Lower leg skin (tissue), 4 donors: ENCODE results near the gene B3GNT5. TPM values are rescaled to one million over a fixed set of nuclear protein-coding genes. Genes with fewer than 3 reads are reported as not detected.

Experiments
- DNase-seq, 2 donors: peaks; one replicate each; pipeline ENCODE4 v3.0.0-alpha.2; 2019; ENCODE audit warnings: low spot score in 2 of 2
- H3K4me3 ChIP-seq: fragments of 200-600 bp; sonication (generic); 2 replicates; pipeline ENCODE4 v1.5.1; 2017; ENCODE audit warnings: mild to moderate bottlenecking, low read depth; ENCODE audit not compliant: poor library complexity, severe bottlenecking
- POLR2A ChIP-seq, 2 donors: fragments of 450-650 bp; IDR thresholded peaks; one replicate each; pipeline ENCODE4 v1.6.1; 2016 to 2017; ENCODE audit warnings: antibody characterized with exemption in 2 of 2, mild to moderate bottlenecking in 1 of 2, moderate library complexity in 1 of 2
- WGBS, 2 donors: methylation state at CpG; one replicate each; pipeline ENCODE4 v1.1.5; 2018; 5-methylcytosine and 5-hydroxymethylcytosine counted together
- intact Hi-C: fragments of 100-400 bp; cut with DNase I; formaldehyde crosslinking; loops from one replicate; pipeline ENCODE4 v1.15.0; 2023; ENCODE audit warnings: low total_unique reads
- total RNA-seq, 4 donors: library from RNA; depleted of rRNA; stranded (reverse); fragments of >200 nt; gene quantifications; one replicate each; pipeline ENCODE4 v1.1.0, GENCODE V29; 2016
- TF ChIP-seq, protein P1 (sequence below), 3 donors: fragments of 450-650 bp; IDR thresholded peaks; one replicate each; pipeline ENCODE4 v1.5.1; 2016; ENCODE audit warnings: antibody characterized with exemption in 3 of 3, mild to moderate bottlenecking in 3 of 3, moderate library complexity in 2 of 3

Gene B3GNT5
- total RNA-seq, 4 donors from 2014 or later, result 10.2 to 18.0 (median 13.1) TPM

DNA sequence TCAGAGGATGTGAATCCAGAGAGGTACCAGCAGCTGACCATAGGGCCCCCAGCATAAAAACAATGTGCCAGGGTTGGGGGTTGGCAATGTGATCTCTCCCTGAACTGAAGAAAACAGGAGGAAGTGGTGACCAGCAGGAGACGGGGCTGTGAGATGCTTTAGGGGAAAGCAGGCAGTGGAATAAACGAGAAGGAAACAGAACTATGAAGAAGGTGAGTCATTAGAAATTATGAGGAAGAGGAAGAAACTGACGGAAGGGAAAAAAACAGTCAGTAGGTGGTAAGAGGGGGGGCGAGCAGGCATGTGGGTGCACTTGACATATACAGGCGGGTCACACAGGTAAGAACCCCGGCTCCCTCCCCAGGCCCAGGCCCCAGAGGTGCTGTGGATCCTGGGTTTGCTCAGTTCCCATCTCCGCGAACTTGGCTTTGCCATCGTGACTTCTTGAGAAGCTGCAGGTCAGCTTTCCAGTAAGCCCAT is 42.2 kb upstream of the B3GNT5 start:
- intact Hi-C loops, result no loop called here
- H3K4me3 ChIP-seq, result no peak overlapping the region
- WGBS, 2 donors, result 55 to 58% methylated on average over 9 of the region's 9 CpGs
- no peak for TF ChIP-seq POLR2A (IDR thresholded peaks at IDR 0.05)
- TF ChIP-seq, protein P1, sequence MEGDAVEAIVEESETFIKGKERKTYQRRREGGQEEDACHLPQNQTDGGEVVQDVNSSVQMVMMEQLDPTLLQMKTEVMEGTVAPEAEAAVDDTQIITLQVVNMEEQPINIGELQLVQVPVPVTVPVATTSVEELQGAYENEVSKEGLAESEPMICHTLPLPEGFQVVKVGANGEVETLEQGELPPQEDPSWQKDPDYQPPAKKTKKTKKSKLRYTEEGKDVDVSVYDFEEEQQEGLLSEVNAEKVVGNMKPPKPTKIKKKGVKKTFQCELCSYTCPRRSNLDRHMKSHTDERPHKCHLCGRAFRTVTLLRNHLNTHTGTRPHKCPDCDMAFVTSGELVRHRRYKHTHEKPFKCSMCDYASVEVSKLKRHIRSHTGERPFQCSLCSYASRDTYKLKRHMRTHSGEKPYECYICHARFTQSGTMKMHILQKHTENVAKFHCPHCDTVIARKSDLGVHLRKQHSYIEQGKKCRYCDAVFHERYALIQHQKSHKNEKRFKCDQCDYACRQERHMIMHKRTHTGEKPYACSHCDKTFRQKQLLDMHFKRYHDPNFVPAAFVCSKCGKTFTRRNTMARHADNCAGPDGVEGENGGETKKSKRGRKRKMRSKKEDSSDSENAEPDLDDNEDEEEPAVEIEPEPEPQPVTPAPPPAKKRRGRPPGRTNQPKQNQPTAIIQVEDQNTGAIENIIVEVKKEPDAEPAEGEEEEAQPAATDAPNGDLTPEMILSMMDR (IDR thresholded peaks at IDR 0.05), result no peak
- DNase-seq, result no peak

DNA sequence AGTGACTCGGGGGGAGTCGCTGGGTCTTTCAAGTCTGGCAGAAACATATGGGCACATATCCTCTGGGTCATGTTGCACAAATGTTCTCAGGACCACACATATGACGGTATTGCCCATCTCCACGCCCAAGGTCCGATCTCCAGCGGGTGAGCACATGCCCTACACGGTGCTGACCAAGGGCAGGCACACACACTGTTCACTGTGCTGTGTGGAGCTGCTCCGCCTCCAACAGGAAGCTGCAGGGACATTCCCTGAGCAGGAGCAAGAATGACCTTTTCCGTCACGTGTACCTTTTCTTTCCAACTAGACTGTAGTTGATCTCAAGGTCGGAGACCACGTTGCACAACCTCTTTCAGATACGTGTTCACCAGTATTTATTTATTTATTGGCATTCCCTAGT is 41.7 kb upstream of the B3GNT5 start:
- no peak for DNase-seq
- no peak for TF ChIP-seq POLR2A (IDR thresholded peaks at IDR 0.05)
- TF ChIP-seq, protein P1 (IDR thresholded peaks at IDR 0.05), result no peak
- WGBS, 2 donors, result 74 to 79% methylated on average over 13 of the region's 13 CpGs

DNA sequence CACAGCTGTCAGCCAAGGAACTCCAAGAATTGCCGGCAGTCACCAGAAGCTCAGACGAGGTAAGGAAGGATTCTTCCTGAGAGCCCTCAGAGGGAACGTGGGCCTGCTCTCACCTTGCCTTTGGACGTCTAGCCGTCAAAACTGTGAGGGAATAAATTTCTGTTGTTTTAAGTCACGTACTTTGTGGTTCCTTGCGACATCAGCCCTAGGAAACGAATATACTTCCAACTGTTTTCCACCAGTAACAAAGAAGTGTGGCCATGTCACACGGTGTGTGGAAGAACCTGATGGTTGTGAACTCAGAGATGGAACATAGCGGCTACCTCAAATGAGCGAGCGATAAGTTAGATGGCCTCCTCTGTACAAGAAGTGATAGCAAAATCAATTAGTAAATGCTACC is 41.0 kb upstream of the B3GNT5 start:
- no peak overlapping the region for H3K4me3 ChIP-seq
- TF ChIP-seq POLR2A (IDR thresholded peaks at IDR 0.05), result no peak
- TF ChIP-seq, protein P1 (IDR thresholded peaks at IDR 0.05), result no peak
- WGBS, 2 donors, result 74 to 82% methylated on average over 12 of the region's 12 CpGs
- DNase-seq, result no peak
- intact Hi-C loops, result no loop called here

More for the DNA sequence above, 41.7 kb upstream of the B3GNT5 start:
- no peak overlapping the region for H3K4me3 ChIP-seq
- intact Hi-C loops, result no loop called here

DNA sequence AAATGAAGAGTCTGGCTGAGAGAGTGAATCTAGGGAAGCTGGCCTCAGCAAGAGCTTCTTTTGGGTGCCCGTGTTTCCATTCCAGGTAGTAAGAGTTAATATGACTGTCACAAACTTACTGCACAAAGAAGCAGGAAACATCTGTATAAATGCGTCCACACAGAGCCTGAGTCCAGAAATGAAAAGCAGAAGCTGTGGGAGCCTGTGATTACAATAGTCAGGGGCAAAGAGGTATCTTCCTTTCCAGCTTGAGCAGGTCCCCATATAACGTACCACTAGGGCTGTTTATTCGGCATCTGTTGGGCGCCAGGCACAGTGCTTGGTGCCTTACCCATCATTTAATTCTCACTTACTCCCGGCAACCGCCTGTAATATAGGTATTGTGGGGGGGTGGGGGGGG is 40.5 kb upstream of the B3GNT5 start:
- H3K4me3 ChIP-seq, result no peak overlapping the region
- intact Hi-C loops, result no loop called here
- 59 to 64% methylated on average over 7 of the region's 7 CpGs for WGBS, 2 donors
- no peak for DNase-seq
- TF ChIP-seq, protein P1 (IDR thresholded peaks at IDR 0.05), result no peak
- TF ChIP-seq POLR2A (IDR thresholded peaks at IDR 0.05), result no peak

DNA sequence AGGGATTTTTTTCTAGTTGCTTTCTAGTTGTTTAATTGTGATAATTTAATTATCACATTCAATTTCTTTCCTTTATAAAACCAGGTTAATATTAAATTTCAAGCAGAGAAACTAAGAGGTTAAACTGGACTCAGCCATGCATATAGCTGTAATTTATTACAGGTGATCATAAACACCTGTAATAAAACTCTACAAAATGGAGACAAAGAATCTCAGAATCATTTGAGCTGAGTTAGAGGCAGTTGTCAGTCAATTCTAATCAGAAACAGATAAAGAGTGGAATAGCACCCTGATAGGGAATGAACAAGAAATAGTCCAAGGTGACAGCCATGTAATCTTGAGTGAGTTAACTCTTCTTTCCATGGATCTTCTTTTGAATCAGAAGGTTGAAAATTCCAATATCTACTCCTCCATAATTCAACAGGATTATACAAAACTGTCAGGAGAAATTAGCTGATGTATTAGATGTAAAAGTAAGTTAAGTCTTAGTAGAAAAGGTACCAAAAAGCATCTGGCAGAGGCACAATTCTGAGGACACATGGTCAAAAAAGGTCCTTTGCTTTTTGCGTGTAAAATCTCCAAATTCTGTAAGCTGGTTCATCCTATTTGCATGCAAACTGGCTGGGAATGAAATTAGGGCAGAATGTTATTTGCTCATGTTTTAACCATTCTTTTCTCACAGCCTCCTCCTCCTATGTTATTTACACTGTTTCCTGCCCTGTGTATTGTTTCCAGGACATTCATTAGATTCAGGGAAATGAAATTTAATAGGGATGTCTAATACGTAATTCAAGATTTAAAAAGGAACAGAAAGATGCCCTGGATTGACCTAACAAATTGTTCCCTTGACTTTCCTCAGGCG is 39.4 kb upstream of the B3GNT5 start:
- no peak overlapping the region for H3K4me3 ChIP-seq
- WGBS, 2 donors, result 59 to 67% methylated on average over 3 of the region's 3 CpGs
- intact Hi-C loops, result no loop called here
- DNase-seq, result no peak
- no peak for TF ChIP-seq POLR2A (IDR thresholded peaks at IDR 0.05)

DNA sequence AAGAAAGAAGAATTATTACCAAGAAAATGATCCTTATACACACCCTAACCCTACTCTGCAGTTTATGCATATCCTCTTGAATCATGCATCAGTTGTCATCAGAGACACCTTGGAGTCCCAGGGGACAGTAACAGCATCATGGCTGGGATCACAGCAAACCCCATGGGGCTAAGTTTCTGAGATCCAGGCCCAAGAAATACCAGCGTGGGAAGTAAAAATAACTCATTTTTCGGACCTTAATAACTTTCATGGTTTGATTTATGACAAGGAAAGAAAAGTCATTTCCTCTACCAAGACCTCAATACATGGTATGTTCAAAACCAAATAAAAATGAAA is 38.8 kb upstream of the B3GNT5 start:
- 47 to 61% methylated on average over 2 of the region's 2 CpGs for WGBS, 2 donors
- intact Hi-C loops, result no loop called here

More for the DNA sequence above, 38.8 kb upstream of the B3GNT5 start:
- TF ChIP-seq, protein P1 (IDR thresholded peaks at IDR 0.05), result no peak
- TF ChIP-seq POLR2A (IDR thresholded peaks at IDR 0.05), result no peak
- no peak for DNase-seq
- no peak overlapping the region for H3K4me3 ChIP-seq
